Epithelial cell of proximal tubule (primary cell): ENCODE results near the gene SIAH1. TPM values are rescaled to one million over a fixed set of nuclear protein-coding genes. Genes with fewer than 3 reads are reported as not detected.
"Not testable (repeated sequence)": the region's sequence is repeated elsewhere in the genome, so short reads cannot be mapped to it uniquely, and the experiment has no call there.

Source experiments
- DNase-seq: peaks from one replicate; pipeline ENCODE4 v3.0.0-alpha.2; 2011; ENCODE audit warnings: low read depth
- H3K4me3 ChIP-seq: 2 replicates; pipeline ENCODE4 v1.5.1; 2011; ENCODE audit warnings: low read depth, mild to moderate bottlenecking, low read length
- total RNA-seq: library from RNA; depleted of rRNA; stranded (reverse); fragments of >200 nt; gene quantifications from 2 replicates; pipeline ENCODE4 v1.2.3, GENCODE V29; 2015
- TF ChIP-seq, protein P1 (sequence below): conservative IDR thresholded peaks from 2 replicates; pipeline ENCODE4 v1.5.1; 2012; ENCODE audit warnings: low read depth, mild to moderate bottlenecking, low read length

SIAH1 gene
- total RNA-seq, 1 donor from 2014 or later, result 15.3 TPM

DNA sequence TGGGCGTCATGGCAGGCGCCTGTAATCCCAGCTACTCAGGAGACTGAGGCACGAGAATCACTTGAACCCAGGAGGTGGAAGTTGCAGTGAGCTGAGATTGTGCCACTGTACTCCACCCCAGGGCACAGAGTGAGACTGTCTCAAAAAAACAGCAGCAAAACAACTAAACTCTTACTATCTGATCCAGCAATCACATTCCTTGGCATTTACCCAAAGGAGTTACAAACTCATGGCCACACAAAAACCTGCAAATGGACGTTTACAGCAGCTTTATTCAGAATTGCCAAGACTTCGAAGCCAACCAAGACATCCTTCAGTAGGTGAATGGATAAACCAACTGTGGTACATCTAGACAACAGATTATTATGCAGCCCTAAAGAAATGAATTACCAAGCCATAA is 4.0 kb downstream of the SIAH1 start:
- no peak for DNase-seq
- TF ChIP-seq, protein P1, sequence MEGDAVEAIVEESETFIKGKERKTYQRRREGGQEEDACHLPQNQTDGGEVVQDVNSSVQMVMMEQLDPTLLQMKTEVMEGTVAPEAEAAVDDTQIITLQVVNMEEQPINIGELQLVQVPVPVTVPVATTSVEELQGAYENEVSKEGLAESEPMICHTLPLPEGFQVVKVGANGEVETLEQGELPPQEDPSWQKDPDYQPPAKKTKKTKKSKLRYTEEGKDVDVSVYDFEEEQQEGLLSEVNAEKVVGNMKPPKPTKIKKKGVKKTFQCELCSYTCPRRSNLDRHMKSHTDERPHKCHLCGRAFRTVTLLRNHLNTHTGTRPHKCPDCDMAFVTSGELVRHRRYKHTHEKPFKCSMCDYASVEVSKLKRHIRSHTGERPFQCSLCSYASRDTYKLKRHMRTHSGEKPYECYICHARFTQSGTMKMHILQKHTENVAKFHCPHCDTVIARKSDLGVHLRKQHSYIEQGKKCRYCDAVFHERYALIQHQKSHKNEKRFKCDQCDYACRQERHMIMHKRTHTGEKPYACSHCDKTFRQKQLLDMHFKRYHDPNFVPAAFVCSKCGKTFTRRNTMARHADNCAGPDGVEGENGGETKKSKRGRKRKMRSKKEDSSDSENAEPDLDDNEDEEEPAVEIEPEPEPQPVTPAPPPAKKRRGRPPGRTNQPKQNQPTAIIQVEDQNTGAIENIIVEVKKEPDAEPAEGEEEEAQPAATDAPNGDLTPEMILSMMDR, result no peak
- H3K4me3 ChIP-seq, result no peak overlapping the region

DNA sequence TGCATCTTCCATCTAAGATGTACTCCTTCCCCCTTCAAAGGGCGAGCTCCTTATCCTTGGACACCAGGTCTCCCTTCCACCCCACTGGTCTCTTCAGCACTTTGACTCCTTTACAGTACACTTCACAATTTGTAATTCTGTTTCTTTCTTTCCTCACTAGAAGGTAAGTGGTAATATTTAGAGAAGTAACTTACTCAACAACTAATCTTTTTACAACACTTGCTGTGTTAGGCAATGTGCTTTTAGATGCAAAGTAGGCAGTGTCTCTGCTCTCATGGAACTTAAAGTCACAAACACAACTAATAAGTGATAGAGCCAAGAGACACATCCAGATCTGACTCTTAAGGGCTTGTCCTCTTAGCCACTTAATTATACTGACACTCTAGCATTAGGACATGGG is 6.4 kb downstream of the SIAH1 start:
- TF ChIP-seq, protein P1, result no peak

DNA sequence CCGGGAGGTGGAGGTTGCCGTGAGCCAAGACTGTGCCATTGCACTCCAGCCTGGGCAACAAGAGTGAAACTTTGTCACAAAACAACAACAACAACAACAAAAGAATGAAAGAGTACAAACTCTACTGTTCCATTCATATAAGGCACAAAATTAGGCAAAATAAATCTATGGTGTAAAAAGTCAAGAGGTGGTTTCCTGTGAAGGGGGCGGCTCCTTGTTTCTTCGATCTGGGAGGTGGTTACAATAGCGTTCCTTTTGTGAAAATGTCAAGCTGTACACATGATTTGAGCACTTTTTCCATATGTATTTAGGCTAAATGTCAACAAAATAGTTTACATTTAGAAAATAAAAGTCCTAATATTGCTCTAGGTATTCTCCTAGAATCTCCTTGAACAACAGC is 6.9 kb downstream of the SIAH1 start:
- TF ChIP-seq, protein P1, result no peak
- no peak for DNase-seq
- H3K4me3 ChIP-seq, result no peak overlapping the region

More for the DNA sequence above, 6.4 kb downstream of the SIAH1 start:
- no peak overlapping the region for H3K4me3 ChIP-seq
- no peak for DNase-seq

DNA sequence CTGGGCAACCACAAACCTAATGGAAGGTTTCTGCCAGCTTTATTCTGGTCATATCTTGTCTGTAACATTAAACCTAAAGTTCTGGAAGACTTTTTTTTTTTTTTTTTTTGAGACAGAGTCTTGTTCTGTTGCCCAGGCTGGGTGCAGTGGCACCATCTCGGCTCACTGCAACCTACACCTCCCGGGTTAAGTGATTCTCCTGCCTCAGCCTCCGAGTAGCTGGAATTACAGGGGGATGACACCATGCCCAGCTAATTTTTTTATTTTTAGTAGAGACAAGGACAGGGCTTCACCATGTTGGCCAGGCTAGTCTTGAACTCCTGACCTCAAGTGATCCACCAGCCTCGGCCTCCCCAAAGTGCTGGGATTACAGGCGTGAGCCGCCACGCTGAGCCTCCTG is 7.9 kb downstream of the SIAH1 start:
- not testable (repeated sequence) for H3K4me3 ChIP-seq, DNase-seq

DNA sequence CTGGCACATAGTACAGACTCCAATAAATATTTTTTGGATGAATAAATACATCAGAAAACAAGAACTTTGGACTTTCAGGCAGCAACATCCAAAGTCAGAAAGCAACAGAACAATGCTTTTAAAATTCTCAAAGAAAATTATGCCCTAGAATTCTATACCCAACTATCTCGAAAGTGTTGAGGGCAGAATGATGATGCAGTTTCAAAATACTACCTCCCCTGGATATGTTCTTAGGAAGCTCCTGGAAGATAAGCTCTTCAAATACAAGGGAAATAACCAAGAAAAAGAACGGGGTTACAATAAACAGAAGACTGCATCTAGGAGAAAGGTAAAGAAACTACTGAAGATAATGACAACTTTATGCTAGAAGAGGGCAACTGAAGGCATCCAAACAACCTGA is 11.0 kb downstream of the SIAH1 start:
- no peak overlapping the region for H3K4me3 ChIP-seq
- TF ChIP-seq, protein P1, result no peak
- DNase-seq, result no peak

DNA sequence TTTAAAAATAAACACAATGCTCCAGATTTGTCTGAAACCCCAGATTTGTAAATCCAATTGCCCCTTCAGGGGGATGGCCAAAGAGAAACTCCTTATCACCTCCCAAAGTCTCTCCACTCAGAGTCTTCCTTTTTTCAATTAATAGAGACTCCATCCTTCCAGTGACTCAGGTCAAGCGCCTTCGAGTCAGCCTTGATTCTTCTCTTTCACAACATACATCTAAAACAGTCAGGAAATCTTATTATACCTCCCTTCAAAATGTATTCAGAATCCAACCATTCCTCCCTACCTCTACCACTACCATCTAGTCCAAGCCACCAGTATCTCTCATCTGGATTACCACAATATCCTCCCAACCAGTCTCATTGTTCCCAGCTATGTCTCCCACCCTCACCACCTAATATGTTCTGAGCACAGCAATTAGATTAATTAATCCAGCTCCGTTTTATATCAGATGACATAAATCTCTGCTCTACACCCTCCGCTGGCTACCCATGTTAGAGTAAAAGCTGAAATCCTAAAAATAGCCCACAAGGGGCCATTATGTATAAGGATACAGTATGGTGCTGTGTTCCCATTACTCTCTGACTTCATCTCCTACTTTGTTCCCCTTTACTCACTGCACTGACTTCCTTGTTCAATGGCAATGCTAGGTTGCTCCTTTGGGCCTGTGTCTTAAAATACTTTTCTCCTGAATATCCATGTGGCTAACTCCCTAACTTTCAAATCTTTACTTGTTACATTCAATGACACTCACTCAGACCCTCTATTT is 11.8 kb downstream of the SIAH1 start:
- DNase-seq, result no peak

DNA sequence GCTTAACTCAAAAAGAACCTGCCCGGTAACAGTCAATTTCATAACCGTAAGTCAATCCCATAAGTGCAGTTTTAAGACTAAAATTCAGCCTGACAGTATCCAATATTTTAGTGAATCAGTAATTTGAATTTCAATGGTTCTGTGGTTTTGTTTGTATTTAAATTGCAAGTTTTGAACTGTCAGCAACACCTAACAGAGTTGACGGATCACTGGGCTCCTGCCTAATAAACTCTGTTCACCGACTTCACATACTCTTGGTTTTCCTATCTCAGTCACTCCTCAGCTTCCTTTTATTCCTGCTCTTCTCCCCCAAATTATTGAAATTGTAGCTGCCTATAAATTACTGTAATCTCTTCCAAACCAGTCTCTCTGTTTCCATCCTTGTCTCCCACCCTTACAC is 12.5 kb downstream of the SIAH1 start:
- DNase-seq, result no peak
- H3K4me3 ChIP-seq, result no peak overlapping the region
- TF ChIP-seq, protein P1, result no peak

More for the DNA sequence above, 11.8 kb downstream of the SIAH1 start:
- TF ChIP-seq, protein P1, result no peak
- no peak overlapping the region for H3K4me3 ChIP-seq
